Stimulated activated CD8-positive, alpha-beta memory T cell treated with anti-CD3 and anti-CD28 coated beads, Interleukin-4, amount 100 ng/mL, for 48 hours (primary cell): ENCODE results near the gene LDB1.

ENCODE experiments used
- DNase-seq: peaks from one replicate; pipeline ENCODE4 v3.0.0-alpha.2; 2020

LDB1 gene, protein sequence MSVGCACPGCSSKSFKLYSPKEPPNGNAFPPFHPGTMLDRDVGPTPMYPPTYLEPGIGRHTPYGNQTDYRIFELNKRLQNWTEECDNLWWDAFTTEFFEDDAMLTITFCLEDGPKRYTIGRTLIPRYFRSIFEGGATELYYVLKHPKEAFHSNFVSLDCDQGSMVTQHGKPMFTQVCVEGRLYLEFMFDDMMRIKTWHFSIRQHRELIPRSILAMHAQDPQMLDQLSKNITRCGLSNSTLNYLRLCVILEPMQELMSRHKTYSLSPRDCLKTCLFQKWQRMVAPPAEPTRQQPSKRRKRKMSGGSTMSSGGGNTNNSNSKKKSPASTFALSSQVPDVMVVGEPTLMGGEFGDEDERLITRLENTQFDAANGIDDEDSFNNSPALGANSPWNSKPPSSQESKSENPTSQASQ

DNA sequence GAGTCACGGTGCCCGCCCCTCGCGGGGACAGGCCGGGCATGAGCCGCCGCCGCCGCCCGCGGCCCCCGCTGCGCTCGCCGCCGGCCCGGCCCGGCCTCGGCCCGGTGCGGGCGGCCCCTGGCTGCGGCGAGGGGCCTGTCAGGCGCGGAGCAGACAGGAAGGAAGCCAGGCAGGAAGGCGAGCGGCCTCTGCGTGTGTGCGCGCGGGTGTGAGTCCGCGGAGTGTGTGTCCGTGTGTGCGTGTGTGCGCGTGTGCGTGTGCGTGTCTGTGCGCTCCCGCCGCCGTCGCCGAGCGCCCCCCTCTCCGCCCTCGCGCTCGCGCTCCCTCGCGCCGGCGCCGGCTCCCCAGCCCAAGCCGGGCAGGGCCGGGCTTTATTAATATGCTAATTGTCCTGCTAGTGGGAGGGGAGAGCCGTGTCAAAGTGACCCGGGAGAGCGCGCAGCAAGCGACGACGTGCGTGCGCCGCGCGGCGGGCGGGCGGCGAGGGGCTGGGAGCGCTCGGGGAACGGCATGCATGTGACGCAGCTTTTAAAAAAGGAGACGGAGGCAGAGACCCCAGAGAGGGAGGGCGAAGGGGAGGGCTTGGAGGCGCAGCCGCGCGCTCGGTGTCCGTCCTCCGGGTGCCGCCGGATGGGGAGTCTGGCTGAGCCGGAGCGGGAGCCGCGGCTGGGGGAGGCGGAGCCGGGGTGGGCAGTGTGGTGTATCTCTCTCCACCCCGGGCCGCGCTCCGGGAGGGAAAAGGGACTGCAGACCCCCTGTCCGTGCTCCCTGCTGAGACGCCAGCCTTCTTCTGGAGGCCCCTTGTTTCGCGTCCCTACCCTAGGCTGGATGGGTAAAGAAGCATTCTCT, at the start of gene LDB1:
LDB1 (minus strand) TSS at position 227 of the 849 bp plus-strand sequence. CDS start 258 bp downstream, outside the sequence.
- DNase-seq: peak; percentile 76

DNA sequence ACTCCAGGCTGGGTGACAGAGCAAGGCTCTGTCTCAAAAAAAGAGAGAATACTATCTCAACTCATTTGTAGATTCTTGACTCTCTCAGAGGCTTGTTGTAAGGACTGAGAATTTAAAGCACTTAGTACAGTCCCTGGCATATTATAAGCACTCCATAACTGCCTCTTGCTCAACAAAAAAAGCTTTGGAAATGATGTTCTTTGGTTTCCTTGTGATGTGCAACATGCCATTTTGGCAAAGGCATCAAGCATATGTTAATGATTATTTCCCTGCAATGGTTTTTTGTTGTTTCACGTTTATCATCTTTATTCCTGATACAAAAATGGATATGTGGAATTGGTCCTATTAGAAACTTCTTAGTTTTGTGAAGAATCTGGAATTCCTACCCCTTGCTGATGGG, 47.7 kb upstream of the LDB1 start:
- DNase-seq: no peak

DNA sequence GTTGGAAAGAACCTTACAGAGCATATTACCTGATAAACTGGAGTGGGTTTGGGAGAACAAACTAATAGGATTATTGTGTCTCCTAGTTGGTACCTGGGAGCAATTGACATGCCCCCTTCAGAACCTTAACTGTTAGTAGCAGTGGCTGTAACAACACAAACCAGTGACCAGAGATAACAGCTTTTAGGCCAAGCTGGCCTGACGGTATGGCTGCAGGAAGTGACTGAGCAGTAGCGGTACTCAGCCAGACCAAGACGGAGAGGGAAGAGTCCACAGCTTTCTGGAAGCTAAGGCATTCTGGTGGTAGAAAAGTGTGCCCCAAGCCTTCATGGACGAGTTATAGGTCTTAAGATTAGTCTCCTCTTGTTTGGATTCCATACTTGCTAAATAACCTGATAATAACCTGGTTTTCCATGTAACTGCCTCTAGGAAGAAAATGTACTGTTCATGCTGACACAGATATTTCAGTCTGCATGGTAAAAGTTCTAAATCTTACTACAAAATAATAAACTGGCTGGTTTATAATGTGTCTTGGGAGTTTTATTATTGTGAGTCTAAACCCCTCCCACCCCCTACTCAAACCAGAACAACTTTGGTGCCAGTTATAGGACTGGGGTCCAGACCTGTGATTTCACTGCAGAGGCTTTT, 43.3 kb upstream of the LDB1 start:
- no peak for DNase-seq

DNA sequence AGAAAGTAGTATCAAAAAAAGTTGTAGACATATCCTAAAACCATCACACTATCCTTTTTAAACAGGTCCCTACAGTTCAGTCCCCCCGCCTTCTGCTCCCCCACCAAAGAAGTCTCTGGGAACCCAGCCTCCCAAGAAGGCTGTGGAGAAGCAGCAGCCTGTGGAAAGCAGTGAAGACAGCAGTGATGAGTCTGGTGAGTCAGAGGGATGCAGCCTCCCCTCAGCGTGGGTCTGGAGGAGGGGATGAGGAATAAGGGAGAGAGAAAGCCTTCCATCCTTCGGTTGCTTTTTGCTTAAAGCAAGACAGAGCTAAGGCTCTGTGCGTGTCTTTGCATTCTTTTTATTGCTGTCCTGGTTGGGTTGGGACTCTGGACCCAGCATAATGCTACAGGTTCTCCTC, 39.7 kb upstream of the LDB1 start:
- DNase-seq: no peak

DNA sequence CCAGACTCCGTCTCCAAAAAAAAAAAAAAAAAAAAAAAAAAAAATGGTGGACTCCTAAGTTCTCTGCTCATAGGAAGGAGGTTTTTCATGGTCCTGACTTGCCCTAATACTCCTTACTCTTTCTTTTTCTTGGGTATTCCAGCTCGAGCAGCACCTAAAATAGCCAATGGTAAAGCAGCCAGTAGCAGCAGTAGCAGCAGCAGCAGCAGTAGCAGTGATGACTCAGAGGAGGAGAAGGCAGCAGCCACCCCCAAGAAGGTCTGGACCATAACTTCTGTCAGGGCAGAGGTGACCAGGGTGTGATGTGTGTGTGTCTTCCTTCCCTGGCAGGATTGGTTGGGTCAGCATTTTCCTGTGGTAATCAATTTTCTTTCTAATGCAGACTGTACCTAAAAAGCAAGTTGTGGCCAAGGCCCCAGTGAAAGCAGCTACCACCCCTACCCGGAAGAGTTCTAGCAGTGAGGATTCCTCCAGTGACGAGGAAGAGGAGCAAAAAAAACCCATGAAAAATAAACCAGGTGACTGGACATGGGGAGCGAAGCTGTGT, 39.0 kb upstream of the LDB1 start:
- no peak for DNase-seq

DNA sequence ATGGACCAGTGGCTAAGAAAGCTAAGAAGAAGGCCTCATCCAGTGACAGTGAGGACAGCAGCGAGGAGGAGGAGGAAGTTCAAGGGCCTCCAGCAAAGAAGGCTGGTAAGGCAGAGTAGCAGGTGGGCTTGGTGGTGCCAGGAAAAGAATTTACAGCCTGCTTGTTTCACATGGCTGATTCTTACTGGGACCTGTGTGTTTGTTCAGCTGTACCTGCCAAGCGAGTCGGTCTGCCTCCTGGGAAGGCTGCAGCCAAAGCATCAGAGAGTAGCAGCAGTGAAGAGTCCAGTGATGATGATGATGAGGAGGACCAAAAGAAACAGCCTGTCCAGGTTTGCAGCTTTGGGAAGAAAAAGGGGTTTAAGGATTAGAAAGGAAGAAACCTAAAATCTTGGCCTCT, 37.1 kb upstream of the LDB1 start:
- DNase-seq: no peak

DNA sequence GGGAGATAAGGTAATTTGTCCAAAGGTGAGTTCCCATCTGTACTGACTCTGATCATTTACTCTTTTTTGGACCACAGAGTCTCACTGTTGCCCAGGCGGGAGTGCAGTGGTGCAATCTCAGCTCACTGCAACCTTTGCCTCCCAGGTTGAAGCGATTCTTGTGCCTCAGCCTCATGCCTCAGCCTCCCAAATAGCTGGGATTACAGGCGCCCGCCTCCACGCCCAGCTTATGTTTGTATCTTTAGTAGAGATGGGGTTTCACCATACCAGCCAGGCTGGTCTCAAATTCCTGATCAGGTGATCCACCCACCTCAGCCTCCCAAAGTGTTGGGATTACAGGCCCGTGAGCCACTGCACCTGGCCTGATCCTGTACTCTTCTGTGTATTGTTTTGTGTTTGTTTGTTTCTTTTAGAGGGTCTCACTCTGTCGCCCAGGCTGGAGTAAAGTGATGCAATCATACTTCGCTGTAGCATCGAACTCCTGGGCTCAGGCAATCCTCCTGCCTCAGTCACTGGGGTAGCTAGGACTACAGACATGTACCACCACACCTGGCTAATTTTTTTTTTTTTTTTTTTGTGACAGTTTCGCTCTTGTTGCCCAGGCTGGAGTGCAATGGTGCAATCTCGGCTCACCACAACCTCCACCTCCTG, 34.4 kb upstream of the LDB1 start:
- DNase-seq: no peak

DNA sequence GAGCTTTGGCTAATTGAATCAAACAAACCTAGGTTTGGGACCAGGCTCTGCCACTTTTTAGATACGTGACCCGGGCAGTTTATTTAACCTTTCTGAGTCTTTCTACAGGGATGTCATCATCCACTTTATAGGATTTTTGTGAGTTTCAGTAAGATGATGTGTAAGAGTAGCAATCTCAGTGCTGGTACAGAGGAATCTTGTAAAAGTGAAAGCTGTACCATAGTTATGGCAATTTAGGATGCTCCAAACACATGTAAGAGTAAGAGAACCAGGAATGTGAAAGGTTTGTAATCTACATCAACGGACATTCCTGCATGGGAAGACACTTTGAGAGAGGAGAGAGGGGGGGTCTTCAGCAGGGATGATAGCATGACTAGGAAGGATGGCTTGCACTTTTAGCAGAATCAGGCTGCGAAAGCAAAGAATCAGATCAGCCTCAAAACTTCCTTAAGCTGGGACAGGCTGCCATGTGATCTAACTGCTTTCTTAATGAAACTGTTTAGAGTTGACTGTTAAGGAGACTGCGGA, 33.0 kb upstream of the LDB1 start:
- no peak for DNase-seq

DNA sequence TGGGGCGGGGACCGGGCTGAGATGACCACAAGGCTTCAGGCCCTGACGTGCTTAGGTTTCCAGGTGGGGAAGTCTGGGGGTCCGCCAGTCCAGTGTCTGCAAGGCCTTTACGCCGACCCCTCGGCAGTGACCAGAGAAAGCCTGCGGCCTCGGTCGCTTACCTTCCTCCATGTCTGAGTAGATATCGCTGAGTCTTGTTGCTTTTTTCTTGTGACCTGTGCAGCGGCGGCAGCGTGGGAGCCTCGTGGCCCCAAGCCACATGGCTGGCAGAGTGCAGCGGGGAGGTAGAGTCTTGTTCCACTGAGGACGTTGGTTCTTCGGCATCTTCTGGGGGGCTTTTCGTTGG, 32.4 kb upstream of the LDB1 start:
- peak; percentile 66 for DNase-seq

DNA sequence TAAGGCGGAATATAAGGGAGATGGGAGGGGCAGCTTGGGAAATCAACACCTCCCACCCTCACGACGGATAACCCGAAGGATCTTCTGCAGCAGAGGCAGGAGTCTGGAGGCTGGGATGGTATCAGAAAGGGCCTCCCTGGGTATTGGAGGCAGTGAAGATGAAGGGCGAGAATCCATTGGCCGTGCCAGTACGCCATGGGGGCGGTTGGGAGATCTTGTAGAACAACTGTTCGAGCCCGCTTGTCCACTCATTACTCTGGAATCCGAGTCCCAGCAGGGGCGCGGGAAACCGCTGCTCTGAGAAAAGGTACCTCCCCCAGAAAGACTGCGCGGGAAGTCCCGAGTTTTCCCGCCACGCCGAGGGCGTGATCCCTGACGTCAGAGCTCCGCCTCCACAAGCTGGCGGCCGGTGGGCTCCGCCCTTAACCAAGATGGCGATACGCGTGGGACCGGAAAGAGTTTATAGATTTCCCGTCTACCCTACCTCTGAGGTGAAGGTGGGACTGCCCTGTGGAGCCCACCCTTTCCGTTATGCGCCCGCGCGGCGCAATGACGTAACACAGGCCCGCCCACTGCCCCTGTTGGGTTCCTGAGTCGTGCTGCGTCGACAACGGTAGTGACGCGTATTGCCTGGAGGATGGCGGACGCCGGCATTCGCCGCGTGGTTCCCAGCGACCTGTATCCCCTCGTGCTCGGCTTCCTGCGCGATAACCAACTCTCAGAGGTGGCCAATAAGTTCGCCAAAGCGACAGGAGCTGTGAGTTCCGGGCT, 31.8 kb upstream of the LDB1 start, which contains the start of gene NOLC1:
NOLC1 (plus strand) TSS at position 616 of the 771 bp plus-strand sequence; CDS start at position 638, 22 bp downstream.
- peak; percentile 100 for DNase-seq

DNA sequence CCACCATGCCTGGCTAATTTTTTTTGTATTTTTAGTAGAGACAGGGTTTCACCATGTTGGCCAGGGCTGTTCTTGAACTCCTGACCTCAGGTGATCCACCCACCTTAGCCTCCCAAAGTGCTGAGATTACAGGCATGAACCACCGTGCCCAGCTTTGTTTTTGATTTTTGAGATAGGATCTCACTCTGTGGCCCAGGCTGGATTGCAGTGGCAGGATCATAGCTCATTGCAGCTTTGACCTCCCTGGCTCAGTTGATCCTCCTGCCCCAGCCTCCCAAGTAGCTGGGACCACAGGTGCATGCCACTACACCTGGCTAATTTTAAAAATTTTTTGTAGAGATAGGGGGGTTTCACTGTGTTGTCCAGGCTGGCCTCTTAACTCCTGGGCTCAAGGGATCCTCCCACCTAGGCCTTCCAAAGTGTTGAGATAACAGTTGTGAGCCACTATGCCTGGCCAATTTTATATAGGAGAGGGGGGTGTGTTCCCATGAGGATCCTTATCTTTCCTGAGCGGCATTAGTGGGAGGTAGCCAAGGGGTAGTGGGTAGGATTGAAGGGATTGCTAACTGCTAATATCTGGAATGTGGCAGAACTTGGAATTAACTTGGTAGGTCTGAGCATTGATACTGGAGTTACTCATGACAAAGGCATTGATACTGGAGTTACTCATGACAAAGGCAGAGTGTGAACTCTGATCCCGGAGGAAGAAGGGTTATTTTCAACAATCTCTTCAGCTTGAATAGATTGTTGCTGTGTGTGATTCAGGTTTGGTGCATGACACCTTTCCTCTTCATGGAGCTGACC, 31.0 kb upstream of the LDB1 start:
- no peak for DNase-seq

DNA sequence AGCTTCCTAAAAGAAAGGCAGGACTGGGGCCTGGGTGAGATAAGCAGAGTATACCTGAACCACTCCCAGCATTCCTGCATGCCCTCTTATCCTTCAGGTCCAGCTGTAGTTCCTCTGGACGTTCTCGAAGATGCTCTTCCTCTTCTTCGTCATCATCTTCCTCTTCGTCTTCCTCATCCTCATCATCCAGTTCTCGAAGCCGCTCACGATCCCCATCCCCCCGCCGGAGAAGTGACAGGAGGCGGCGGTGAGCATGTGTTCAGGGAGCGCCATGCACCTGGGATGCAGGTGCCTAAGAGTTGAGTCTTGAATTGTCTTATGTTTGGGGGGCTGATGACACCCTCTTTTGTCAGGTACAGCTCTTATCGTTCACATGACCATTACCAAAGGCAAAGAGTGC, 28.1 kb upstream of the LDB1 start:
- no peak for DNase-seq

DNA sequence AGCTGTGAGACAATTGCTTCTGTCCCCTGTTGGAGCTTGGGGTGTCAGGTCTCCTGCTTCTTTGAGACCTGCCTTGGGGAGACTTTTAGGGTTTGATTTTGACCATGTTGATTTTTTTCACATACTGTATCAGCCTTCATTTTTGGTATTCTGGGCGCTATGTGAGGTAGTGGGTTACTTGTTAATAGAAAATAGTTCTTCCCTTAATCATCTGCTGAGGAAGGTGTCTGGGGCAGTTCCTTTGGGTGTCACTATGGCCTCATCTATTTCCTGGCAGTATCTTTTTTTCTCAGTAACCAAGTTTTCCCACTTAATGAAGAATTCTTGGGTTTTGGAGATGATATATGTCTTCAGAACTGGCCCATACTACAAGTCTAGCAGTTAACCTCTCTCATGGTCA, 27.4 kb upstream of the LDB1 start:
- DNase-seq: no peak

DNA sequence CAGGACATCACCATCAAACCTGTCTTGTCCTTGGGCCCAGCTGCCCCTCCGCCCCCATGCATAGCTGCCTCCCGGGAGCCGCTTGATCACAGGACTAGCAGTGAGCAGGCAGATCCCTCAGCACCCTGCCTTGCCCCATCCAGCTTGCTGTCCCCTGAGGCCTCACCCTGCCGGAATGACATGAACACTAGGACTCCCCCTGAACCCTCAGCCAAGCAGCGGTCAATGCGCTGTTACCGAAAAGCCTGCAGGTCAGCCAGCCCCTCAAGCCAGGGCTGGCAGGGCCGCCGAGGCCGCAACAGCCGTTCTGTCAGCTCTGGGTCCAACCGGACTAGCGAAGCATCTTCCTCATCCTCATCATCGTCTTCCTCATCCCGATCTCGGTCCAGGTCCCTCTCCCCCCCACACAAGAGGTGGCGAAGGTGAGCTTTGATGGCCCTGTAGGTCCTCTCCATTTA, 26.8 kb upstream of the LDB1 start:
- DNase-seq: no peak

DNA sequence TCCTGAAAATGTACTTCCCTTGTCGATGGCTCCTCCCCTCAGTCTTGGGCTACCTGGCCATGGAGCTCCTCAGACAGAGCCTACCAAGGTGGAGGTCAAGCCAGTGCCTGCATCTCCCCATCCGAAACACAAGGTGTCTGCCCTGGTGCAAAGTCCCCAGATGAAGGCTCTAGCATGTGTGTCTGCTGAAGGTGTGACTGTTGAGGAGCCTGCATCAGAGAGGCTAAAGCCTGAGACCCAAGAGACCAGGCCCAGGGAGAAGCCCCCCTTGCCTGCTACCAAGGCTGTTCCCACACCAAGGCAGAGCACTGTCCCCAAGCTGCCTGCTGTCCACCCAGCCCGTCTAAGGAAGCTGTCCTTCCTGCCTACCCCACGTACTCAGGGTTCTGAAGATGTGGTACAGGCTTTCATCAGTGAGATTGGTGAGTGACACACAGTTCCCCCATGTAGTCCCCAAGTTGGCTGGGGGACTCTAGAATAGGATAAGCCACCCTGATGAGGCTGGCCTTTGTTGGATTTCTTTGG, 21.5 kb upstream of the LDB1 start:
- no peak for DNase-seq

DNA sequence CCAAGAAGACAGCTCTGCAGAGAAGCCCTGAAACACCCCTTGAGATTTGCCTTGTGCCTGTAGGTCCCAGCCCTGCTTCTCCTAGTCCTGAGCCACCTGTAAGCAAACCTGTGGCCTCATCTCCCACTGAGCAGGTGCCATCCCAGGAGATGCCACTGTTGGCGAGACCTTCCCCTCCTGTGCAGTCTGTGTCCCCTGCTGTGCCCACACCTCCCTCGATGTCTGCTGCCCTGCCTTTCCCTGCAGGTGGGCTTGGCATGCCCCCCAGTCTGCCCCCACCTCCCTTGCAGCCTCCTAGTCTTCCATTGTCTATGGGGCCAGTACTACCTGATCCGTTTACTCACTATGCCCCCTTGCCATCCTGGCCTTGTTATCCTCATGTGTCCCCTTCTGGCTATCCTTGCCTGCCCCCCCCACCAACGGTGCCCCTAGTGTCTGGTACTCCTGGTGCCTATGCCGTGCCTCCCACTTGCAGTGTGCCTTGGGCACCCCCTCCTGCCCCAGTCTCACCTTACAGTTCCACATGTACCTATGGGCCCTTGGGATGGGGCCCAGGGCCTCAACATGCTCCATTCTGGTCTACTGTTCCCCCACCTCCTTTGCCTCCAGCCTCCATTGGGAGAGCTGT, 20.9 kb upstream of the LDB1 start:
- no peak for DNase-seq

DNA sequence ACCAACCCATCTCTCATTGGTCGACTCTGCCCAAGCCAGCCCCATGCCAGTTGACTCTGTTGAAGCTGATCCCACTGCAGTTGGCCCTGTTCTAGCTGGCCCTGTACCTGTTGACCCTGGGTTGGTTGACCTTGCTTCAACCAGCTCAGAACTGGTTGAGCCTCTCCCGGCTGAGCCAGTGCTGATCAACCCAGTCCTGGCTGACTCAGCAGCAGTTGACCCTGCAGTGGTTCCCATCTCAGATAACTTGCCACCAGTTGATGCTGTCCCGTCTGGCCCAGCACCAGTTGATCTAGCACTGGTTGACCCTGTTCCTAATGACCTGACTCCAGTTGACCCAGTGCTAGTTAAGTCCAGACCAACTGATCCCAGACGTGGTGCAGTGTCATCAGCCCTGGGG, 20.1 kb upstream of the LDB1 start:
- no peak for DNase-seq

DNA sequence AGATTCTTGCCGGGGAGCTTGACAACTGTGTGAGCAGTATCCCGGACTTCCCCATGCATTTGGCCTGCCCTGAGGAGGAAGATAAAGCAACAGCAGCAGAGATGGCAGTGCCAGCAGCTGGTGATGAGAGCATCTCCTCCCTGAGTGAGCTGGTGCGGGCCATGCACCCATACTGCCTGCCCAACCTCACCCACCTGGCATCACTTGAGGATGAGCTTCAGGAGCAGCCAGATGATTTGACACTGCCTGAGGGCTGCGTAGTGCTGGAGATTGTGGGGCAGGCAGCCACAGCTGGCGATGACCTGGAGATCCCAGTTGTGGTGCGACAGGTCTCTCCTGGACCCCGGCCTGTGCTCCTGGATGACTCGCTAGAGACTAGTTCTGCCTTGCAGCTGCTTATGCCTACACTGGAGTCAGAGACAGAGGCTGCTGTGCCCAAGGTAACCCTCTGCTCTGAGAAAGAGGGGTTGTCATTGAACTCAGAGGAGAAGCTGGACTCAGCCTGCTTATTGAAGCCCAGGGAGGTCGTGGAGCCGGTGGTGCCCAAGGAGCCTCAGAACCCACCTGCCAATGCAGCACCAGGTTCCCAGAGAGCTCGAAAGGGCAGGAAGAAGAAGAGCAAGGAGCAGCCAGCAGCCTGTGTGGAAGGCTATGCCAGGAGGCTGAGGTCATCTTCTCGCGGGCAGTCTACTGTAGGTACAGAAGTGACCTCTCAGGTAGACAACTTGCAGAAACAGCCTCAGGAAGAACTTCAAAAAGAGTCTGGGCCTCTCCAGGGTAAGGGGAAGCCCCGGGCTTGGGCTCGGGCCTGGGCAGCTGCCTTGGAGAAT, 19.3 kb upstream of the LDB1 start:
- DNase-seq: no peak

DNA sequence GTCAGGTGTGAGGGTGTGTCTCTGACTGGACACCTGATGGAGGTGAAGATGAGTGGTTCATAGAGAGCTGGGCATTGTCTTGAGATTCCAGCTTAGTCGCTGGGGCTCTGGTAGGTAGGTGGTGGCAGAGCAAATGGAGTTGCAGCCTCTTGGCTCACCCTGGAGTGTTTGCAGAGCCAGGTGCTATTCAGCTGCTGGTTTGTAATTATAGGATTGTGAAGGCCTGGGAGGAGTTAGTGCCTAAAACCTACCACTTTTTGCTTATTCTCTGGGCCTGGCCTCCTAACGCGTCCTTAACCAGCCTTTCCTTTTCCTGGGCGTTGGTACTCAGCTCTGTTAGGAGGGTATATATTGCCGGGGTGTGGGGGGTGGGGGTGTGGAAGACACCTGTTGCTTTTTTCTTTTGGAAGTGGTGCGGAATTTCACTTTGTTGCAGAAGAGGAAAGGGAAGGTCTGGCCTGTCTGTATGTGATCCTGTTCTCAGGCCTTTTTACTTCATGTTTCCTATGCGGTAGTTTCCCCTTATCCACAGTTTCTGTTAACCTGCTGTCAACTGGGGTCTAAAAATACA, 15.9 kb upstream of the LDB1 start:
- no peak for DNase-seq
